OCI-LY7 (cell line): Measurements from ENCODE around the gene RAB5IF. TPM values are rescaled to one million over a fixed set of nuclear protein-coding genes. Genes with fewer than 3 reads are reported as not detected.

Experiments
- BruUV-seq: library from RNA; stranded (reverse); fragments of 400-500 nt; replicated peaks from 2 replicates; lab custom pipeline; 2021; lab: Mats Ljungman, UMichigan
- CTCF ChIA-PET: fragments of 300-600 bp; sonication (Branson Sonifier 250); formaldehyde crosslinking; loops from one replicate; lab custom pipeline; 2022; ENCODE audit warnings: antibody characterized with exemption; ENCODE audit not compliant: unreplicated experiment; lab: Charles Lee
- POLR2A ChIA-PET: fragments of 300-600 bp; sonication (Branson Sonifier 250); formaldehyde crosslinking; loops from one replicate; lab custom pipeline; 2022; ENCODE audit warnings: antibody characterized with exemption; lab: Charles Lee
- DNase-seq: peaks from one replicate; pipeline ENCODE4 v3.0.0-alpha.2; 2015; ENCODE audit warnings: low spot score
- H2AFZ ChIP-seq: fragments of 200-600 bp; sonication (generic), shearing (Covaris generic); 2 replicates; pipeline ENCODE4 v1.6.1; 2014; ENCODE audit warnings: mild to moderate bottlenecking, antibody characterized with exemption, low read length, moderate library complexity
- H3K27ac ChIP-seq: fragments of 200-600 bp; sonication (generic); 2 replicates; pipeline ENCODE4 v1.5.1; 2014; ENCODE audit warnings: mixed run types, low read depth, mild to moderate bottlenecking, moderate library complexity, low read length, inconsistent platforms; ENCODE audit not compliant: poor library complexity, severe bottlenecking
- H3K36me3 ChIP-seq: fragments of 200-600 bp; sonication (generic); 2 replicates; pipeline ENCODE4 v1.6.1; 2014; ENCODE audit warnings: mild to moderate bottlenecking, antibody characterized with exemption, low read length, moderate library complexity, mixed read lengths; ENCODE audit not compliant: insufficient read depth
- H3K4me1 ChIP-seq: fragments of 200-600 bp; sonication (generic); 2 replicates; pipeline ENCODE4 v1.5.1; 2014; ENCODE audit warnings: mild to moderate bottlenecking, low read length; ENCODE audit not compliant: insufficient read depth, poor library complexity, severe bottlenecking
- H3K4me2 ChIP-seq: fragments of 200-600 bp; sonication (generic); 2 replicates; pipeline ENCODE4 v1.6.1; 2014; ENCODE audit warnings: mild to moderate bottlenecking, low read length
- H3K4me3 ChIP-seq: fragments of 200-600 bp; sonication (generic); 2 replicates; pipeline ENCODE4 v1.5.1; 2014; ENCODE audit warnings: mild to moderate bottlenecking, low read depth, low read length; ENCODE audit not compliant: poor library complexity, severe bottlenecking
- H3K79me2 ChIP-seq: fragments of 200-600 bp; sonication (generic); 2 replicates; pipeline ENCODE4 v1.6.1; 2016; ENCODE audit warnings: low read depth, mild to moderate bottlenecking, low read length, moderate library complexity, mixed read lengths; ENCODE audit not compliant: insufficient read depth
- H3K9me2 ChIP-seq: fragments of 200-600 bp; sonication (generic); 2 replicates; pipeline ENCODE4 v1.6.1; 2016; ENCODE audit warnings: mild to moderate bottlenecking, low read length, mixed read lengths; ENCODE audit not compliant: insufficient read depth
- H3K9me3 ChIP-seq: fragments of 200-600 bp; sonication (generic); 2 replicates; pipeline ENCODE4 v1.6.1; 2014; ENCODE audit warnings: mild to moderate bottlenecking, mixed run types, low read length, mixed read lengths
- H4K20me1 ChIP-seq: fragments of 200-600 bp; sonication (generic); 2 replicates; pipeline ENCODE4 v1.6.1; 2014; ENCODE audit warnings: mild to moderate bottlenecking, antibody characterized with exemption, low read length, moderate library complexity, mixed read lengths; ENCODE audit not compliant: insufficient read depth
- CTCF ChIP-seq: fragments of 200-600 bp; sonication (generic); conservative IDR thresholded peaks from 2 replicates; pipeline ENCODE4 v1.5.1; 2014; ENCODE audit warnings: mild to moderate bottlenecking, antibody characterized with exemption, low read length, moderate library complexity, mixed read lengths
- EZH2phosphoT487 ChIP-seq: fragments of 200-600 bp; sonication (generic); IDR thresholded peaks from 2 replicates; pipeline ENCODE4 v1.6.1; 2018; ENCODE audit warnings: low read depth, borderline replicate concordance, mild to moderate bottlenecking, mixed run types, antibody characterized with exemption, low read length, moderate library complexity, mixed read lengths
- intact Hi-C: fragments of 100-400 bp; cut with micrococcal nuclease; formaldehyde crosslinking; loops from one replicate; pipeline ENCODE4 v1.10.0; 2022; ENCODE audit not compliant: unreplicated experiment
- total RNA-seq, 2 experiments: library from RNA; depleted of rRNA in 1 of 2; stranded (reverse); fragments of >200 nt in 1 of 2; shearing (Covaris generic) in 1 of 2; gene quantifications; 2 replicates each; pipeline ENCODE4 v1.2.3, GENCODE V29; 2014 to 2022

RAB5IF gene
- total RNA-seq, 2 experiments from 2014 or later: 66.6 to 94.8 TPM

GRCh38 chr20:36641506-36641843 lies 35.9 kb downstream of the RAB5IF start:
- peaks cover 25% of the 10 kb centered on the region for H3K4me1 ChIP-seq
- no peak overlapping the region for H3K27ac ChIP-seq
- no peak for TF ChIP-seq EZH2phosphoT487
- TF ChIP-seq CTCF: no peak
- H3K79me2 ChIP-seq: no peaks in the 10 kb centered on the region
- H3K4me3 ChIP-seq: no peak overlapping the region
- H2AFZ ChIP-seq: no peak overlapping the region
- ChIA-PET CTCF (no interaction called here), POLR2A (no interaction called here)
- H3K4me2 ChIP-seq: no peak overlapping the region
- no peaks in the 10 kb centered on the region for H3K9me2 ChIP-seq
- H3K36me3 ChIP-seq: no peaks in the 10 kb centered on the region
- BruUV-seq: no TSS peak
- H3K9me3 ChIP-seq: no peaks in the 10 kb centered on the region
- DNase-seq: no peak
- H4K20me1 ChIP-seq: no peaks in the 10 kb centered on the region
- intact Hi-C loops: no loop called here

- H3K9me2 ChIP-seq: no peaks in the 10 kb centered on the region
- H3K36me3 ChIP-seq: no peaks in the 10 kb centered on the region
- H3K9me3 ChIP-seq: no peaks in the 10 kb centered on the region
- no peak for DNase-seq
- no peak overlapping the region for H2AFZ ChIP-seq
- H4K20me1 ChIP-seq: no peaks in the 10 kb centered on the region
- intact Hi-C loops: no loop called here
- H3K79me2 ChIP-seq: no peaks in the 10 kb centered on the region
- H3K4me1 ChIP-seq: peaks cover 26% of the 10 kb centered on the region
- no TSS peak for BruUV-seq
- TF ChIP-seq CTCF: no peak
- no peak for TF ChIP-seq EZH2phosphoT487
- H3K27ac ChIP-seq: no peak overlapping the region
- ChIA-PET CTCF (no interaction called here), POLR2A (interaction anchor here (0.6 kb wide), 1 partner anchor 47 kb away, joined by 6 read pairs; no protein-coding TSS in a partner anchor)
- no peak overlapping the region for H3K4me2 ChIP-seq
- no peak overlapping the region for H3K4me3 ChIP-seq
Observed at GRCh38 chr20:36642136-36642535, 36.6 kb downstream of the RAB5IF start.

GRCh38 chr20:36644032-36644705 lies 38.6 kb downstream of the RAB5IF start:
- intact Hi-C loops: no loop called here
- Histone ChIP-seq H3K9me3 (no peaks in the 10 kb centered on the region), H4K20me1 (no peaks in the 10 kb centered on the region), H3K4me1 (peaks cover 26% of the 10 kb centered on the region), H3K4me2 (peak overlapping the region; percentile 52), H3K36me3 (no peaks in the 10 kb centered on the region), H3K4me3 (peak overlapping the region; percentile 17), H2AFZ (peak overlapping the region; percentile 77; the same call in 1 of the 2 replicates), H3K79me2 (no peaks in the 10 kb centered on the region), H3K27ac (peak overlapping the region; percentile 28), H3K9me2 (no peaks in the 10 kb centered on the region)
- DNase-seq: peak; percentile 69
- no peak; the same call in 1 of the 2 replicates for TF ChIP-seq CTCF
- TF ChIP-seq EZH2phosphoT487: no peak
- ChIA-PET POLR2A (interaction anchor here (0.6 to 0.9 kb wide), 3 partner anchors 14 to 30 kb away, joined by 3 read pairs; no protein-coding TSS in a partner anchor), CTCF (interaction anchor here (0.5 to 1.2 kb wide), 3 partner anchors 17 to 192 kb away, joined by 3 to 10 read pairs (median 5); partner anchors contain the start of gene DSN1)
- no TSS peak for BruUV-seq
